GM12891 (cell line): ENCODE data around the gene CALN1.
"Not testable (repeated sequence)": the region's sequence is repeated elsewhere in the genome, so short reads cannot be mapped to it uniquely, and the experiment has no call there.

Source experiments
- DNase-seq: peaks from one replicate; pipeline ENCODE4 v3.0.0; 2011; ENCODE audit warnings: low spot score; ENCODE audit not compliant: insufficient read length
- FAIRE-seq: peaks from 2 replicates; lab custom pipeline; 2011; peaks lifted over from hg19 to GRCh38; lab: Jason Lieb, UNC
- PAX5 ChIP-seq: IDR thresholded peaks from 2 replicates; pipeline ENCODE4 v1.6.1; 2011; ENCODE audit warnings: low read length, moderate library complexity, mild to moderate bottlenecking; ENCODE audit not compliant: insufficient read depth, severe bottlenecking
- POLR2A ChIP-seq: IDR thresholded peaks from 2 replicates; pipeline ENCODE4 v1.6.1; 2011; ENCODE audit warnings: low read depth, low read length, control low read depth
- POLR2AphosphoS5 ChIP-seq: IDR thresholded peaks from 2 replicates; pipeline ENCODE4 v1.6.1; 2011; ENCODE audit warnings: low read depth, low read length, control low read depth
- POU2F2 ChIP-seq: IDR thresholded peaks from 2 replicates; pipeline ENCODE4 v1.6.1; 2011; ENCODE audit warnings: low read depth, mild to moderate bottlenecking, control low read depth, low read length, moderate library complexity
- SPI1 ChIP-seq: IDR thresholded peaks from 2 replicates; pipeline ENCODE4 v1.6.1; 2011; ENCODE audit warnings: low read depth, low read length, control low read depth
- TAF1 ChIP-seq: IDR thresholded peaks from 2 replicates; pipeline ENCODE4 v1.6.1; 2011; ENCODE audit warnings: low read depth, low read length, control low read depth

CALN1 gene

DNA sequence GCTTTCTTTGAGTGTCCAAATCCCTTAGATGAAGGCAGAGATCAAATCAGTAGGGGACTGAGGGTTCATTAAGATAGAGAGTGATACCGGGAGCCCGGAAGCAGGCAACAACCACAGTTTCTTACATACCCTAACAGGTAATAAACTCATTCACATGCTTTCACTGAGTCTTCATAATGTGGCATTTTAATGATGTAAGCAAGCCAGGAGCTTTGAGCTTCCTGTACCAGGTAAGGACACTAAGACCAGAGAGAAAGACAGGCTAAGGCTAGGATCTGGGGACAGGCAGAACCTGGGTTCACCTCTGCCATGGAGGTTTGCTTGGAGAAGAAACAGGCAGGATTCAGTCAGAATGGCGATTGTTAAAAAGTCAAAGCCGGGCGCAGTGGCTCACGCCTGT lies 661.8 kb downstream of the CALN1 start:
- no peak for FAIRE-seq
- TF ChIP-seq TAF1: no peak
- TF ChIP-seq POLR2A: no peak
- TF ChIP-seq SPI1: no peak
- DNase-seq: no peak

- TF ChIP-seq POLR2A: no peak
- TF ChIP-seq TAF1: no peak
- no peak for TF ChIP-seq PAX5
- no peak for TF ChIP-seq SPI1
- no peak for TF ChIP-seq POLR2AphosphoS5
- no peak for TF ChIP-seq POU2F2
- FAIRE-seq (no peak), DNase-seq (no peak)
Observed at GRCh38 chr7:71746006-71746405, 666.1 kb downstream of the CALN1 start.

- no peak for TF ChIP-seq POU2F2
- no peak for TF ChIP-seq POLR2AphosphoS5
- no peak for TF ChIP-seq TAF1
- no peak for TF ChIP-seq POLR2A
- no peak for TF ChIP-seq SPI1
- no peak for TF ChIP-seq PAX5
- no peak for FAIRE-seq
- no peak for DNase-seq
Observed at GRCh38 chr7:71740174-71740560, 672.0 kb downstream of the CALN1 start.

DNA sequence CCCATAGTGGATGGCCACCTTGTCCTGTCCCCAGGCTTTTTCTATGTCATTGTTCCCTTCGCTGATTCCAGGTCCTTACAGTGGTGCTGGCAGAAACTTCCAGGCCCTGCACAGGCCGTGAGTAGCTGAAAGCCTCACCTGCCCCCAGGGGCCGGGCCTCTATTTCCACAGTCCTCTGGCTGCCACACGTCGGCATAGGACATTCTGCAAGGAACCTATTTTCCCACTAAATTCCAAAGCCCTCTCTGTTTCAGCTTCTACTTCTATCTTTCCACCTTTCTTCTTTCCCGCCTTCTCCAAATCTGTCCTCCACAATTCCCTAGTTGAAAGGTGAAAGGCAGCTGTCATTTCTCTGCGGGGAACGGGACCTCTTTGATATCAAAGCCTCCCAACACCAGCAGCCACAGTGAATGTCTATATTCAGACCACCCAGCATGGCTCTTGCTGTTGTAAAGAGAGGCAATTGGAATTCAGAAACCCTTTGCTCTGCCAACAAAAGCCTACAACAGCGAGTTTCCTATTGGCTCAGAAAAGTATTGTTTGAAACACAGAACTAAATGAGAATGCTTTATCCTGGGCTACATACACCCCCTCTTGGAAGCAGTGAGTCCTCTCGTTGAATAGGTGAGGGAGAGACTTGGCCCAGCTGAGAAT lies 672.5 kb downstream of the CALN1 start:
- DNase-seq (no peak), FAIRE-seq (no peak)
- TF ChIP-seq POLR2A (no peak), POU2F2 (no peak), PAX5 (no peak), SPI1 (no peak), POLR2AphosphoS5 (no peak), TAF1 (no peak)

GRCh38 chr7:71737931-71738540 lies 674.1 kb downstream of the CALN1 start:
- DNase-seq, FAIRE-seq: not testable (repeated sequence)

GRCh38 chr7:71735961-71736556 lies 676.1 kb downstream of the CALN1 start:
- peak; percentile 83 for FAIRE-seq
- TF ChIP-seq SPI1: no peak
- TF ChIP-seq TAF1: no peak
- TF ChIP-seq POU2F2: 0 out of 2 replicates have a peak, but pooled peaks have one; percentile 32
- no peak for TF ChIP-seq PAX5

GRCh38 chr7:71733107-71733870 lies 678.8 kb downstream of the CALN1 start:
- TF ChIP-seq POU2F2 (no peak), SPI1 (no peak), POLR2A (no peak), POLR2AphosphoS5 (no peak), TAF1 (no peak)
- peak; percentile 68 for DNase-seq
- peak; percentile 56 for FAIRE-seq

More at GRCh38 chr7:71735961-71736556, 676.1 kb downstream of the CALN1 start:
- DNase-seq: peak; percentile 41

GRCh38 chr7:71731740-71732139 lies 680.4 kb downstream of the CALN1 start:
- DNase-seq (no peak), FAIRE-seq (no peak)
- TF ChIP-seq POLR2A (no peak), PAX5 (no peak), POLR2AphosphoS5 (no peak), TAF1 (no peak), SPI1 (no peak), POU2F2 (no peak)
